Endothelial cell of umbilical vein (primary cell): ENCODE measurements around the gene PRKD2. TPM values are rescaled to one million over a fixed set of nuclear protein-coding genes. Genes with fewer than 3 reads are reported as not detected.
A peak's percentile ranks its signal among the peaks of the same experiment; 100 is the strongest.

Source experiments
- Bru-seq: library from RNA; stranded (reverse); fragments of 400-500 nt; gene quantifications from one replicate; lab custom pipeline; 2021; lab: Mats Ljungman, UMichigan
- BruChase-seq, 2 experiments: library from RNA; stranded (reverse); fragments of 400-500 nt; gene quantifications; one replicate each; lab custom pipeline; 2021; lab: Mats Ljungman, UMichigan
- BruUV-seq: library from RNA; stranded (reverse); fragments of 400-500 nt; replicated peaks from 2 replicates; lab custom pipeline; 2021; lab: Mats Ljungman, UMichigan
- CTCF ChIA-PET: fragments of 300-600, 350-600 bp; sonication (Branson Sonifier 250); formaldehyde crosslinking; loops from one replicate; lab custom pipeline; 2021; ENCODE audit warnings: antibody characterized with exemption, inconsistent platforms; lab: Charles Lee
- POLR2A ChIA-PET: fragments of 300-600, 350-600 bp; sonication (Branson Sonifier 250); formaldehyde crosslinking; loops from one replicate; lab custom pipeline; 2021; ENCODE audit warnings: antibody characterized with exemption, inconsistent platforms; lab: Charles Lee
- DNase-seq: peaks from one replicate; pipeline ENCODE4 v3.0.0-alpha.2; 2011; ENCODE audit warnings: low read depth, low spot score
- FAIRE-seq: peaks from 2 replicates; lab custom pipeline; 2011; peaks lifted over from hg19 to GRCh38; lab: Jason Lieb, UNC
- H2AFZ ChIP-seq: 2 replicates; pipeline ENCODE4 v1.6.0; 2012; ENCODE audit warnings: low read depth, low read length, control low read depth, inconsistent platforms
- H3K27ac ChIP-seq: 2 replicates; pipeline ENCODE4 v1.5.1; 2011; ENCODE audit warnings: low read depth, mild to moderate bottlenecking, control low read depth, low read length, moderate library complexity; ENCODE audit not compliant: insufficient read depth
- H3K27me3 ChIP-seq, 2 experiments: 2 replicates each; pipeline versions ENCODE4 v1.6.0 to v1.6.1; 2011; ENCODE audit warnings: low read length in 2 of 2, mixed read lengths in 1 of 2; ENCODE audit not compliant: control insufficient read depth in 2 of 2, insufficient read depth in 2 of 2
- H3K36me3 ChIP-seq, 2 experiments: 2 replicates in 1 of 2; 3 replicates in 1 of 2; pipeline ENCODE4 v1.5.1; 2011; ENCODE audit warnings: low read length in 2 of 2, mild to moderate bottlenecking in 1 of 2, moderate library complexity in 1 of 2; ENCODE audit not compliant: control insufficient read depth in 2 of 2, insufficient read depth in 2 of 2; ENCODE audit errors: extremely low read depth in 1 of 2
- H3K4me1 ChIP-seq: 3 replicates; pipeline ENCODE4 v1.5.1; 2011; ENCODE audit warnings: mild to moderate bottlenecking, low read length; ENCODE audit not compliant: control insufficient read depth, insufficient read depth; ENCODE audit errors: extremely low read depth
- H3K4me2 ChIP-seq: 2 replicates; pipeline ENCODE4 v1.6.1; 2011; ENCODE audit warnings: low read length, control low read depth, mixed read lengths; ENCODE audit not compliant: insufficient read depth
- H3K4me3 ChIP-seq, 3 experiments: fragments of 200-600 bp in 1 of 3; sonication (generic), shearing (Covaris generic) in 1 of 3; replicated peaks in 1 of 3; 2 replicates each; pipeline ENCODE4 v1.5.1; 2011 to 2016; ENCODE audit warnings: control low read depth in 3 of 3, low read length in 3 of 3, mild to moderate bottlenecking in 2 of 3, inconsistent platforms in 1 of 3, low read depth in 1 of 3, moderate library complexity in 1 of 3; ENCODE audit not compliant: insufficient read depth in 1 of 3
- H3K79me2 ChIP-seq: 2 replicates; pipeline ENCODE4 v1.6.0; 2012; ENCODE audit warnings: low read length, inconsistent platforms; ENCODE audit not compliant: control insufficient read depth, insufficient read depth
- H3K9ac ChIP-seq: replicated peaks from 2 replicates; pipeline ENCODE3; 2011; ENCODE audit warnings: low read length, control low read depth; ENCODE audit not compliant: insufficient read depth; ENCODE audit errors: extremely low read depth
- H3K9me1 ChIP-seq: replicated peaks from 3 replicates; pipeline ENCODE4 v1.6.0; 2011; ENCODE audit warnings: mild to moderate bottlenecking, low read length; ENCODE audit not compliant: control insufficient read depth, insufficient read depth; ENCODE audit errors: extremely low read depth
- H3K9me3 ChIP-seq: replicated peaks from 2 replicates; pipeline ENCODE4 v1.5.1; 2012; ENCODE audit warnings: low read length, inconsistent platforms; ENCODE audit not compliant: control insufficient read depth, insufficient read depth
- H4K20me1 ChIP-seq: replicated peaks from 2 replicates; pipeline ENCODE3; 2011; ENCODE audit warnings: mild to moderate bottlenecking, low read length; ENCODE audit not compliant: control insufficient read depth, insufficient read depth; ENCODE audit errors: extremely low read depth
- GATA2 ChIP-seq: IDR thresholded peaks from 2 replicates; pipeline ENCODE4 v1.7.0; 2011; ENCODE audit warnings: low read depth, mild to moderate bottlenecking, moderate library complexity, mixed read lengths, low read length; ENCODE audit not compliant: insufficient read length, insufficient read depth
- JUN ChIP-seq: IDR thresholded peaks from 2 replicates; pipeline ENCODE4 v1.6.1; 2011; ENCODE audit warnings: borderline replicate concordance, low read depth; ENCODE audit not compliant: insufficient read length, insufficient read depth
- MYC ChIP-seq: IDR thresholded peaks from one replicate; pipeline ENCODE4 v1.6.1; 2011; ENCODE audit warnings: mild to moderate bottlenecking, low read depth, low read length
- POLR2A ChIP-seq: IDR thresholded peaks from 2 replicates; pipeline ENCODE4 v1.6.1; 2012; ENCODE audit warnings: low read depth, mild to moderate bottlenecking, control low read depth, low read length
- POLR2AphosphoS5 ChIP-seq: IDR thresholded peaks from 2 replicates; pipeline ENCODE4 v1.6.1; 2012; ENCODE audit warnings: low read depth, mild to moderate bottlenecking, control low read depth, low read length, moderate library complexity; ENCODE audit not compliant: insufficient read depth
- dilution Hi-C: fragments of 300-500 bp; cut with MboI; formaldehyde crosslinking; loops from one replicate; pipeline ENCODE4 v1.15.0; 2019; ENCODE audit warnings: low sequenced_read_pairs; ENCODE audit not compliant: extremely low pct_ligation_motif_present
- intact Hi-C: fragments of 100-400 bp; cut with micrococcal nuclease; formaldehyde crosslinking; loops from one replicate; pipeline ENCODE4 v1.10.0; 2022
- long read RNA-seq: library from polyadenylated mRNA; stranded (forward); transcript quantifications from one replicate; pipeline ENCODE4 v2.0.0, GENCODE V29; 2021
- polyA minus RNA-seq, 3 experiments: library from RNA; depleted of rRNA, polyadenylated mRNA; stranded (reverse); fragments of >200 nt; gene quantifications; 1 replicate in 1 of 3; 2 replicates in 2 of 3; pipeline ENCODE4 v1.2.3, GENCODE V29; 2011
- polyA plus RNA-seq, 4 experiments: library from polyadenylated mRNA; depleted of rRNA in 3 of 4; stranded (reverse) in 3 of 4; unstranded in 1 of 4; fragments of >200 nt; gene quantifications; 2 replicates each; pipeline versions ENCODE4 v1.2.1 to v1.2.3, GENCODE V29; 2011 to 2012; ENCODE audit warnings: missing spikeins in 1 of 4
- total RNA-seq: library from RNA; stranded (reverse); gene quantifications from 2 replicates; pipeline ENCODE4 v1.2.3, GENCODE V29; 2021

Gene PRKD2
- total RNA-seq (94.9 and 101 TPM in 2 replicates), polyA plus RNA-seq (40.4 and 42.4 TPM in 2 replicates), polyA minus RNA-seq (43.7 and 55.6 TPM in 2 replicates), Bru-seq, nascent RNA (percentile 61 among the genes with signal in this experiment), BruChase-seq, experiment 1, labeled RNA remaining after a 6-hour chase (percentile 88 among the genes with signal in this experiment), BruChase-seq, experiment 2, labeled RNA remaining after a 2-hour chase (percentile 81 among the genes with signal in this experiment)
- polyA plus RNA-seq (2011; cell fraction: cytosol; rRNA removed), result 34.8 and 36.2 TPM in 2 replicates
- 69.1 and 74.5 TPM in 2 replicates for polyA plus RNA-seq (2011; cell fraction: nucleus; rRNA removed)
- polyA plus RNA-seq (2012), result 45.1 and 54.6 TPM in 2 replicates
- polyA minus RNA-seq (2011; cell fraction: cytosol; rRNA and poly(A)+ RNA removed), result 10.0 TPM
- polyA minus RNA-seq (2011; cell fraction: nucleus; rRNA and poly(A)+ RNA removed), result 22.5 and 33.7 TPM in 2 replicates
- long read RNA-seq, transcript PRKD2-202 (19 exons, 3,321 nt), result minor isoform, 6 of 78 reads
- long read RNA-seq, transcript PRKD2-201 (18 exons, 3,070 nt), result major isoform, 40 of 78 reads
- long read RNA-seq, partial matches to known transcripts, result 16 of 78 reads
- long read RNA-seq, other reads (novel, unspliced or antisense), result 11 of 78 reads

DNA sequence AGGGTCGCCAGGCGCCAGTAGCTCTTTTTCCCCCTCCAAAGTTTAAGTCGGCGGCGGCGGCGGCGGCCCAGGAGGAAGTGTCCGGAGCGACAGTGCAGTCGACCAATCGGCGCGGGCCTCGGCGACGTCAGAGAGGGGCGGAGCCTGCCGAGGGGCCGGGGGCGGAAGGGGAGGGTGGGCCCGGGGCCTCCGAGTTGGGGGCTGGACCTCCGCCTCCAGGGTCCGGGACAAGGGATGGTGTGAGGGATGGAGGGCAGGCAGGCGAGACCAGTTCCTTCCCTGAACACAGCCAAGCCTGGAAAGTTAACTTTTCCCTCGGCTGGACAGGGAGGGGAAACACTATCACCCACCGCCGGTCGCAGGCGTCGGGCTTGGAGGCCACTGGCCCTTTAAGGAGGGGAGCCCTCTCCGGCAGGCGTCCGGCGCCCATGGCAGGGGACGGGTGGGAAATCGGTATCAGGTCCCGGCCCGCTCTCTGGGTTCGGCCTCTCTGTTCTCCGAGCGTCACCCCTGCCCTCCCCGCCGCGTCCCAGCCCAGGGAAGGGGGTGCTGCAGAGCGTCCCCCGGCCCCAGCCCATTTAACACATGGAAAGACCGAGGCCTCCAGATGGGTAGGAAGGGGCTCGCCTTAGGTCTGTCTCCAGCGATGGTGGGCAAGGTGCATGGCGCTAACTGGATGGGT, at the start of gene PRKD2:
TSS of gene PRKD2 (minus strand) at position 81 of the 682 bp plus-strand sequence. CDS start 744 bp downstream, outside the sequence.
- Histone ChIP-seq H3K4me2 (peak within 1 kb of the TSS; percentile 67), H4K20me1 (no peaks in the 10 kb centered on the region), H3K27me3 (no peaks in the 10 kb centered on the region), H3K27ac (peak within 1 kb of the TSS; percentile 57), H3K9ac (peak within 1 kb of the TSS; percentile 71), H3K36me3 (peaks cover 6 to 21% of the 10 kb centered on the region in 2 experiments), H2AFZ (peak within 1 kb of the TSS; percentile 73), H3K79me2 (peaks cover 34% of the 10 kb centered on the region), H3K4me1 (peaks cover 38% of the 10 kb centered on the region), H3K4me3 (peak within 1 kb of the TSS; percentile 76 to 96 (median 85)), H3K9me3 (no peaks in the 10 kb centered on the region), H3K9me1 (no peaks in the 10 kb centered on the region)
- TF ChIP-seq MYC (no peak), JUN (no peak), POLR2AphosphoS5 (peak; percentile 75), POLR2A (peak; percentile 68), GATA2 (no peak)
- dilution Hi-C loops, result no loop called here
- CTCF ChIA-PET, result interaction anchor here (0.6 to 5.4 kb wide), 3 partner anchors 12 to 34 kb away, joined by 4 to 74 read pairs (median 34); no protein-coding TSS in a partner anchor
- FAIRE-seq (peak; percentile 85), DNase-seq (peak; percentile 84)
- POLR2A ChIA-PET, result interaction anchor here (0.7 to 0.8 kb wide), 5 partner anchors 14 to 117 kb away, joined by 3 to 6 read pairs (median 6); no protein-coding TSS in a partner anchor
- intact Hi-C loops, result no loop called here
- BruUV-seq, result TSS peak; percentile 58
